ENCODE data around the gene REC8.

Gene REC8

GRCh38 chr14:24137529-24138395 is 34.1 kb upstream of the REC8 start:
- Histone ChIP-seq H3K4me3 (replicated peaks; ENCODE audit: insufficient read depth, low read length) (no peak overlapping the region), H3K27me3 (ENCODE audit: insufficient read depth, poor library complexity, severe bottlenecking) (no peaks in the 10 kb centered on the region), H3K27ac (replicated peaks) (no peak overlapping the region)
- no peak for TF ChIP-seq CTCF (IDR thresholded peaks at IDR 0.05; ENCODE audit: insufficient read depth, low read length)
- TF ChIP-seq POLR2AphosphoS5 (IDR thresholded peaks at IDR 0.05; ENCODE audit: low read depth), result no peak
- TF ChIP-seq SPI1 (IDR thresholded peaks at IDR 0.05; ENCODE audit: borderline replicate concordance, low read depth), result no peak
- TF ChIP-seq REST (IDR thresholded peaks at IDR 0.05; ENCODE audit: insufficient replicate concordance, low read depth), result no peak
- no peak for TF ChIP-seq GABPA (IDR thresholded peaks at IDR 0.05; ENCODE audit: low read depth)
- DNase-seq (ENCODE audit: low read depth in 1 of 2, low spot score in 1 of 2), result no peak

GRCh38 chr14:24138396-24139271 is 33.2 kb upstream of the REC8 start:
- Histone ChIP-seq H3K27me3 (ENCODE audit: insufficient read depth, poor library complexity, severe bottlenecking) (no peaks in the 10 kb centered on the region), H3K27ac (replicated peaks) (no peak overlapping the region), H3K4me3 (replicated peaks; ENCODE audit: insufficient read depth, low read length) (no peak overlapping the region)
- no peak for TF ChIP-seq CTCF (IDR thresholded peaks at IDR 0.05; ENCODE audit: insufficient read depth, low read length)
- no peak for TF ChIP-seq REST (IDR thresholded peaks at IDR 0.05; ENCODE audit: insufficient replicate concordance, low read depth)
- TF ChIP-seq SPI1 (IDR thresholded peaks at IDR 0.05; ENCODE audit: borderline replicate concordance, low read depth), result no peak
- no peak for TF ChIP-seq POLR2AphosphoS5 (IDR thresholded peaks at IDR 0.05; ENCODE audit: low read depth)
- no peak for TF ChIP-seq GABPA (IDR thresholded peaks at IDR 0.05; ENCODE audit: low read depth)
- DNase-seq (ENCODE audit: low read depth in 1 of 2, low spot score in 1 of 2), result no peak

- Histone ChIP-seq H3K4me3 (replicated peaks; ENCODE audit: insufficient read depth, low read length) (no peak overlapping the region; the same call in 1 of the 2 replicates), H3K27me3 (ENCODE audit: insufficient read depth, poor library complexity, severe bottlenecking) (no peaks in the 10 kb centered on the region), H3K27ac (replicated peaks) (no peak overlapping the region)
- no peak for DNase-seq (ENCODE audit: low read depth in 1 of 2, low spot score in 1 of 2)
- TF ChIP-seq REST (IDR thresholded peaks at IDR 0.05; ENCODE audit: insufficient replicate concordance, low read depth) (no peak), SPI1 (IDR thresholded peaks at IDR 0.05; ENCODE audit: borderline replicate concordance, low read depth) (no peak), POLR2AphosphoS5 (IDR thresholded peaks at IDR 0.05; ENCODE audit: low read depth) (no peak), GABPA (IDR thresholded peaks at IDR 0.05; ENCODE audit: low read depth) (no peak), CTCF (IDR thresholded peaks at IDR 0.05; ENCODE audit: insufficient read depth, low read length) (no peak)
Measured at GRCh38 chr14:24139272-24139934, 32.5 kb upstream of the REC8 start.

All from HL-60 (cell line).